ENCODE results near the gene C1QTNF5. TPM values are rescaled to one million over a fixed set of nuclear protein-coding genes. Genes with fewer than 3 reads are reported as not detected.

The C1QTNF5 gene
- total RNA-seq, 4 donors from 2014 or later, result 44.3 to 52.1 (median 45.6) TPM

DNA sequence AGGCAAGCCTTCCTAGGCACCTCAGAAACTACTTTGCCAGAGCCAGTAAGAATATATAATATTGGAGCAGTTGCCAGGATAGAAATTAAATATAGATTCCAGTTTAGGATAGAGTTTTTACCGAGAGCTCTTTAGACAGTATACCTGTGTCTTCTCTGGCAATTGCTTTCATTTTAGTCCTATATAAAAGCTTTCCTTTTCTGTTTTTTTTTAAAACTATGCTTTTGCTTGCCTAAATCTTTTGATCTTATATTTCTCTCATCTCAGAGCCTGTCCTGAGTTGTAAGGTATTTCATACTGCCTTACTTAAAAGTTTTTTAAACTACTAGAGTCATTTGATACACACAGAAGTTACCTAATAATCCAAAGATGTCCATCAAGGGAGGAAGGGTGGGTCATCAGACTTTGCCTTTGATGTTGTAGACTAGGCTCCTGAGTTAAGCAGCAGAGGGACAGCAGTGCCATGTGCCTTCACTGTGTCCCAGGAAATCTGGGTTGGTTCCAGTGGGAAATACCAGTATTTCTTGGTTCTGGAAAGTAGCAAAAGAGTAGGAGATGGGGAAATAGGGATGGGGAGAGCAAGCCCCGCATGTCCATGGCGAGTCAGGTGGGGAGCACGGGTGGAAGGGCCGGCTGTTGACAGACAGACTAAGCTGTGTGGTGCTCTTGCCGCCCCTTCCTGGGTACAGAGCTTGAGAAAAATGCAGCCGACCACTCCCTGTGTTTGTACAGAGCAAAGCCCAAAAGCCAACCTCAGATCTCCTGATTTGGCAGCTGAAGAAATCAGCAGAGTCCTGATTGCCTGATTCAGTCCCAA is 34.9 kb downstream of the C1QTNF5 start:
- Histone ChIP-seq H3K4me3 (no peak overlapping the region), H3K9me3 (no peaks in the 10 kb centered on the region), H3K27me3 (no peaks in the 10 kb centered on the region), H3K4me1 (peaks cover 0 to 73% (median 5%) of the 10 kb centered on the region in 3 donors), H3K36me3 (peaks cover 0 to 64% of the 10 kb centered on the region in 2 donors), H3K27ac (peak overlapping the region; percentile 27 to 99 (median 88))
- TF ChIP-seq CTCF (IDR thresholded peaks at IDR 0.05) (no peak), POLR2AphosphoS5 (IDR thresholded peaks at IDR 0.05) (no peak), POLR2A (IDR thresholded peaks at IDR 0.05) (no peak), EP300 (IDR thresholded peaks at IDR 0.05) (no peak)
- ATAC-seq, result no peak
- WGBS, 2 donors (ENCODE audit: low coverage in 1 of 2), result 64 to 83% methylated on average over 1 to 7 of the region's 7 CpGs

DNA sequence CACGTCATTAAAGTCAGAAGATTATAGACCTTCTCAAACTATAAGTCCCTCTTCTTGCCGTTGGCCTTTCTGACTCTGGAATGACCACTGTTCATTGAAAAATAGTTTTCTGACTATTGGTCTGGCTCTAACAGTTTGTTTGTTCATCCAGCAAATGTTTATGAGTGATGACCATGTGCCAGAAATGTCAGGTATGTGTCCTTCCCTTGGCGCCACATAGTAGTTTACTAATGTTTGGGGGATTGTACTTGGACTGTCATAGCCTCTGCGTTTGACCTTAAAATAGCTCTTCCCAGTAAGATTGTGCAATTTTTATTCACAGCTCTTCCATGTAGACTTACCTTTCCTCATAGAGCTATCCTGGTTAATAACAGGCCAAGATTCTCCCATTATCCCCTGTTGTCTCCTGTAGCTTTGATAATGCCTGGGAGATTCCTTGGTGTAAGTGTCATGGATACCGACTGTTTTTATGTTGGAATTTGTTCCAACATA is 37.4 kb downstream of the C1QTNF5 start:
- Histone ChIP-seq H3K4me3 (no peak overlapping the region), H3K36me3 (peaks cover 0 to 62% of the 10 kb centered on the region in 2 donors), H3K27me3 (no peaks in the 10 kb centered on the region), H3K9me3 (no peaks in the 10 kb centered on the region), H3K27ac (peak overlapping the region; percentile 63 to 98 (median 72)), H3K4me1 (peaks cover 0 to 76% (median 19%) of the 10 kb centered on the region in 3 donors)
- TF ChIP-seq POLR2AphosphoS5 (IDR thresholded peaks at IDR 0.05) (no peak), CTCF (IDR thresholded peaks at IDR 0.05) (no peak), EP300 (IDR thresholded peaks at IDR 0.05) (no peak), POLR2A (IDR thresholded peaks at IDR 0.05) (no peak)
- ATAC-seq, result no peak
- WGBS, 2 donors (ENCODE audit: low coverage in 1 of 2), result 78 to 82% methylated on average over 3 to 5 of the region's 5 CpGs

GRCh38 chr11:119300198-119300964 is 40.3 kb downstream of the C1QTNF5 start:
- Histone ChIP-seq H3K9me3 (no peaks in the 10 kb centered on the region), H3K27me3 (no peaks in the 10 kb centered on the region), H3K36me3 (peaks cover 0 to 70% of the 10 kb centered on the region in 2 donors), H3K4me3 (no peak overlapping the region), H3K27ac (peak overlapping the region; percentile 55 to 98 (median 78)), H3K4me1 (peaks cover 0 to 58% (median 19%) of the 10 kb centered on the region in 3 donors)
- TF ChIP-seq POLR2AphosphoS5 (IDR thresholded peaks at IDR 0.05) (peak; percentile 51), CTCF (IDR thresholded peaks at IDR 0.05) (no peak), EP300 (IDR thresholded peaks at IDR 0.05) (no peak), POLR2A (IDR thresholded peaks at IDR 0.05) (no peak)
- peak; percentile 63 for ATAC-seq
- 41 to 62% methylated on average over 3 of the region's 3 CpGs for WGBS, 2 donors (ENCODE audit: low coverage in 1 of 2)

DNA sequence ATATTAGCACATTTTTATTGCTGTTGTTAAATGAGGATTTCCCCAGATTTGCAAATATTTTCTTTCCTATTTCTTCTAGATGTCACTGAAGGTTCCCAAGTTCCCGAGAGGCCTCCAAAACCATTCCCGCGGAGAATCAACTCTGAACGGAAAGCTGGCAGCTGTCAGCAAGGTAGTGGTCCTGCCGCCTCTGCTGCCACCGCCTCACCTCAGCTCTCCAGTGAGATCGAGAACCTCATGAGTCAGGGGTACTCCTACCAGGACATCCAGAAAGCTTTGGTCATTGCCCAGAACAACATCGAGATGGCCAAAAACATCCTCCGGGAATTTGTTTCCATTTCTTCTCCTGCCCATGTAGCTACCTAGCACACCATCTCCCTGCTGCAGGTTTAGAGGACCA is 41.3 kb downstream of the C1QTNF5 start:
- TF ChIP-seq CTCF (IDR thresholded peaks at IDR 0.05) (no peak), EP300 (IDR thresholded peaks at IDR 0.05) (no peak), POLR2A (IDR thresholded peaks at IDR 0.05) (no peak), POLR2AphosphoS5 (IDR thresholded peaks at IDR 0.05) (no peak)
- WGBS, 2 donors (ENCODE audit: low coverage in 1 of 2), result 100% methylated on average over 2 of the region's 9 CpGs; no CpG with 5 or more reads in 1 of the 2 donors
- H3K27ac ChIP-seq, result peak overlapping the region; percentile 55 to 98 (median 78)
- no peak for ATAC-seq
- H3K36me3 ChIP-seq, result peaks cover 0 to 68% of the 10 kb centered on the region in 2 donors
- no peaks in the 10 kb centered on the region for H3K9me3 ChIP-seq
- no peak overlapping the region for H3K4me3 ChIP-seq
- no peaks in the 10 kb centered on the region for H3K27me3 ChIP-seq
- peaks cover 0 to 57% (median 19%) of the 10 kb centered on the region in 3 donors for H3K4me1 ChIP-seq

Data from gastroesophageal sphincter (tissue), 4 donors.